Measurements from ENCODE around the gene GPX5.
"Not testable (repeated sequence)": the region's sequence is repeated elsewhere in the genome, so short reads cannot be mapped to it uniquely, and the experiment has no call there.

Gene GPX5

DNA sequence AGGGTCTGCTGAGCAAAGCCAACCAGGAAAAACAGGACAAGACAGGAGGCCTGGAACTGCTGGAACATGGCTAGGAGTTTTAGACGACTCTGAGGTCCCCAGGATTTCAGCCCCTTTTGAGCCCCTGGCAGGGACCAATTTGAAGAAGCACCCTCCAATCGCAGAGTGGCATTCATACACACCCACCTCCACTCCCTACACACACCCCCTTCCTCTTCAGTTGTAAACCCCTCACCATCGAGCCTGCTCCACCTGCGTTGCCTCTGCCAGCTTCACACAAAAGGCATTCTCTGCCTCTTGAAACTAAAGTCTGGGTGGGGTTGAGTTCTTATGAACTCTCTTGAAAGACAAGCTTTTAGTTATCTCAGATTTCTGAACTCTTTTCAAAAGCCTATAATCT is 10.0 kb upstream of the GPX5 start, which contains the start of gene GPX6:
Gene GPX6 (minus strand): TSS at position 118 of the 400 bp plus-strand sequence. CDS start 50 bp downstream, at position 68.
- DNase-seq: no peak

DNA sequence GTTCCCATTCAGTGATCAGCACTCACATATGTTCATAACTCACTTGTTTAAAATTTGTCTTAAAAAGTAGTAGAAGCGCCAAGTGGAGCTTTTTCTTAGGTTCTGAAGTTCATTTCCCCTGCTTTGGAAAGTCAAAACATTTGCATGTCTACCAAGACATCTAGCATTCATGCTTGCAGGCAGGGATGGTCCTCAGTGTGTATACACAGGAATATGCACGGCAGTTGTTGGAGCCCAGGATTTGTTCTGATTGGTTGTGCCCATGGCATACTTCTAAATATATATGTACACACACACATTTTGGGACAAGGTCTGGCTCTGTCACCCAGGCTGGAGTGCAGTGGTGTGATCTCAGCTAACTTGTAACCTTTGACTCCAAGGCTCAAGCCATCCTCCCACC is 7.7 kb upstream of the GPX5 start:
- DNase-seq: no peak

DNA sequence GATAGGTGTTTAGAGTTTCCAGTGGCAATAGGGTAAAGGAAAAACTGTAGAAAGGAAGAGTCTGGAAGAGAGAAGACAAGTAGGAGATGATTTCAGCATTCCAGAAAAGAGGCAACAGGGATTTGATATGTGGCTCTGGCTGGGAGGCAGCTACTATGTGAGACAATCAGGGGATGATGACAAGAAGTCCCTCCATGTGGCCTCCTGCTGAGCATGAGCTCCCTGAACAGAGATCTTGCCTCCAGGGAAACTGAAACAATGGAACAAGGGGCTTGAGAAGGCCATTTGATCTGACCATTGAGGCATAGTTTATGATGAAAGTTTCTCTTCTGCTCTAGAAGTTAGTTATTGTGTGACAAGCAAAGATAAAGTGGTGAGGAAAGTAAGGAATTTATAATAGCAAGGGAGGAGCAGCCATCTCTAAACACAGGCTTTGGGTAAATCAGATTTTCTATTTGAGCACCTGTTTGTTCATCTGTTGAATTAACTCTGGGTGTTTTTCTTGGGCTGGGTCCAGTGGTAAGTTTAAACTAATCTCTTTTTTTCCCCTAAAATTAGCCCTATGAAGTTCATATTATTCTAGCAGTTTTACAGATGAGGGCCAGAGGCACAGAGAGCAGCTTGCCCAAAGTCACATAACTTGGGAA is 3.0 kb upstream of the GPX5 start:
- no peak for DNase-seq

DNA sequence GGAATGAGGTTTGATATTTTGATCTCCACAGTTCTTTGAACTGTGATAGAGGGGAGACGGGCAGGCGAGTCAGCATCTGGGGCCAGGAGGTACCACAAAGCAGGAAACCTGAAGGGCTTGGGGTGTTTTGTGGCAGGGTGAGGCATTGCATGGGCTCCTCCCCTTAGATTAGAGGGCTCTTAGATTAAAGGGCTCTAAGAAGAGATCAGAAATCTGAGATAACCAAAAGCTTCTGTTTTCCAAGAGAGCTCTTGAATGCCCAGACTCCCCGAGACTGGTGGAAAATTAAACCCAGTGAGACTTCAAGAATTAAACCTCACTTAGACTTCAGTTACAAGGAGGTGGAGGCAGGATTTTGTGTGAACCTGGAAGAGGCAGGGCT is 2.4 kb upstream of the GPX5 start:
- DNase-seq: no peak

GRCh38 chr6:28530777-28531176 is 5.1 kb downstream of the GPX5 start:
- DNase-seq: no peak

DNA sequence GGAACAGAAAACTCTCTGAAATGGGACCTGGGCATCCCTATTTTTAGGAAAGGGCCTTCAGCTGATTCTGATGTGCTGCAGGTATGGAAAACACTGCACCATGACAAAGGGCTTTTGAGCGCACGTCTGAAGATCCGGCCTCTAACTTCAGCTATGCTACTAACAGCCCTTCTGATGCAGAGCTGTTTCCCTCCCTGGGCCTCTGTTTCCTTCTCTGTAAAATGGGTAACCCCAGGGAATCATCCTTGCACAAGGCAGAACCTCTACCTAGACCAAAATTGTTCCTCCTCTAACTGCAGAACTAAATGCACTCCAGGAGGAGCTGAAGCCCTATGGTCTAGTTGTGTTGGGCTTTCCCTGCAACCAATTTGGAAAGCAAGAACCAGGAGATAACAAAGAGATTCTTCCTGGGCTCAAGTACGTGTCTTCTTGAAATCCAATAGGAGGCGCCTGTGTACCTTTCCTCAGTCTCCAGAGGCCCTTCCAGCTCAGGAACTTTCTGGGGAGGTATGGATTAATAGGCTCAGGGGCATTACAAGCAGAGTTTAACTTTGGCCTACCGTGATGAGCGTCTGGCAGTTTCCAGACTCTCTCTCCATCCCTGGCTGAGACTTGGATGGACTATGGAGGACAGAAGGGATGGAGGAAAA is 5.9 kb downstream of the GPX5 start:
- no peak for DNase-seq

DNA sequence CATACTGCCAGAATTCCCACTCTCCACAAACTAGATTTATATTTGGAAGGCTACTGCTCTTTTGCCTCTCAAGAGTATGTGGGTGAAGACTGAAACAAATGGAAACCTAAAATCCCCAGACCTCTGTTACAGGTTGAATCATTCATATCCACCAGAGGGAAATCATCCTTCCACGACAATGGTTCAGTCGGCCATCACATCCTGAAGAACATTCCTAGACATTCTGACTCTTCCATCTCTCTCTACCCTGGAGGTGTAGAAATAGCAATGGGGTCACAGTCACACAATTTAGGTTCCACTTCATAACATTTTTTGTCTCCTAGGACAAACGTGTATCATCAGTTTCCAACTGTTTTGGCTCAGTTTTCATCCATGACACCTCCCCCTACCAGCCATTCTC is 8.6 kb downstream of the GPX5 start:
- DNase-seq: no peak

GRCh38 chr6:28534875-28535274 is 9.2 kb downstream of the GPX5 start:
- no peak for DNase-seq

DNA sequence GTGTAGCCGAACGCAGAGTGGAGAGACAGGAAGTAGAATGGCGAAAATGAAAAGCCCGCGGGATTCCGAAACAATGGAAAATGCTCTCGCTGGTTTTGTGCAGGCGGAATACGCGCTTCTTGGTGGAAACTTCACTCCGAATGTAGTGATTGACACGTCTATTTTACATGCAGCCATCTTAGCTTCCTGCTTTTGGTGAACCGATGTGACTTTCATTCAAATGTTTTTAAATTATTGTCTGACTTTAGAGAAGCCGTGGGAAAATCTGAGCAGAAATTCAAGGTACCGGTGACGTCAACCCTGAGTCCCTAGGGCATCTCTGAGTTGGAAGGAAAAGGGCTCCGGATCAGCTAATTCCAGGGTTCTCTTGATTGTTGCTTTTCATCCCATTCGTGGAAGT is 11.4 kb downstream of the GPX5 start:
- DNase-seq: no peak

- DNase-seq: no peak
These were observed 11.9 kb downstream of the GPX5 start for GRCh38 chr6:28537509-28538140.

GRCh38 chr6:28541996-28542395 is 16.3 kb downstream of the GPX5 start:
- no peak for DNase-seq

GRCh38 chr6:28542440-28543296 is 17.0 kb downstream of the GPX5 start:
- no peak for DNase-seq

- DNase-seq: no peak
These were observed 18.2 kb downstream of the GPX5 start for GRCh38 chr6:28543651-28544610.

GRCh38 chr6:28545955-28546354 is 20.3 kb downstream of the GPX5 start:
- DNase-seq: no peak

GRCh38 chr6:28547003-28547402 is 21.3 kb downstream of the GPX5 start:
- DNase-seq: not testable (repeated sequence)

GRCh38 chr6:28551891-28552666 is 26.4 kb downstream of the GPX5 start:
- no peak for DNase-seq

- no peak for DNase-seq
These were observed 27.8 kb downstream of the GPX5 start for GRCh38 chr6:28553384-28553985.

GRCh38 chr6:28553986-28554881 is 28.6 kb downstream of the GPX5 start:
- no peak for DNase-seq

DNA sequence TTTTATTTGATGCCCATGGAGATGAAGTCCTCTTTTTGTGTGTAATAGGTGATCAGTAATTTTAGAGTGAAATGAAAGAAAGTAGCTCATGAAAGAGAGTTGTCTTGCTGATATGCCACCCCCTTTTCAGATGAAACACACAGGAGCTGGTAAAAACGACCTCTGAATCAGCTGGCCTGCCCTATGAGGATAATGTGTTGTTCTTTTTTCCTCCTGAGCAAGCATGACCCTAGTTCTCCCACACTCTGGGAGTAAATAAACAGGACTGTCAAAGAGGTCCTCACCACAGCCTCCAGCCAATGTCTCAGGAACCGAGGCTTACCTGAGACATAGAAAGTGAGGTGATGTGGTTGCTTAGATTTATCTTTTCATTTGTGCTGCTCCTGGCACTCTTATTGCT is 29.5 kb downstream of the GPX5 start:
- no peak for DNase-seq

DNA sequence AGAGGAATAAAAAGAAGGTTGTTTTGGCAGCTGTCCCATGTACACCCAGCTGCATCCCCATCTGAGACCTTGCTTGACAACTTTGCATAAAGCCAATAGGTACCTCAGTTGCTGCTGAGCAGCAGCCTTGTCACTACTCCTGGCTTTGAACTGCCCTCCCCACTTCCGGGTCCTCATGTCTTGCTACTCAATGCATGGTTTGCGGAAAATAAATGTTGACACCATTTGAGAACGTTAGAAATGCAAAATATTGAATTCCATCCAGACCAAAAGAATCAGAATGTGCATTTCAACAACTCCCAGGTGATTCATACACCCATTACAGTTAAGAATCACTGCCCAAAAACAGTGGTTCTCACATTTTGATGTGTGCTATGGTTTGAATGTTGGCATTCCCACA is 32.9 kb downstream of the GPX5 start:
- no peak for DNase-seq

Measured in T1000 (cell line).